DLD1 (cell line): ENCODE data around the gene SRPK1.

ENCODE experiments used
- in situ Hi-C: cut with HindIII; loops from 2 replicates; pipeline ENCODE4 v1.10.0; 2017; ENCODE audit warnings: low sequenced_read_pairs

Gene SRPK1

GRCh38 chr6:35829306-35829705 lies 91.6 kb downstream of the SRPK1 start:
- in situ Hi-C loops: no loop called here

- in situ Hi-C loops: no loop called here
Observed at GRCh38 chr6:35824552-35825192, 96.2 kb downstream of the SRPK1 start.

- in situ Hi-C loops: no loop called here
Observed at GRCh38 chr6:35823601-35824000, 97.3 kb downstream of the SRPK1 start.

- in situ Hi-C loops: no loop called here
Observed at GRCh38 chr6:35817515-35817914, 103.4 kb downstream of the SRPK1 start.

GRCh38 chr6:35811699-35811995 lies 109.3 kb downstream of the SRPK1 start:
- in situ Hi-C loops: no loop called here

- in situ Hi-C loops: no loop called here
Observed at GRCh38 chr6:35810971-35811698, 109.8 kb downstream of the SRPK1 start.

GRCh38 chr6:35809809-35810208 lies 111.1 kb downstream of the SRPK1 start:
- in situ Hi-C loops: no loop called here

- in situ Hi-C loops: no loop called here
Observed at GRCh38 chr6:35808688-35809087, 112.2 kb downstream of the SRPK1 start.

- in situ Hi-C loops: no loop called here
Observed at GRCh38 chr6:35804996-35805736, 115.7 kb downstream of the SRPK1 start, which contains the start of gene LHFPL5. Gene LHFPL5 (plus strand): TSS chr6:35805352. CDS start chr6:35805671, 319 bp downstream.

- in situ Hi-C loops: no loop called here
Observed at GRCh38 chr6:35801148-35801547, 119.8 kb downstream of the SRPK1 start.

GRCh38 chr6:35798706-35799105 lies 122.2 kb downstream of the SRPK1 start:
- in situ Hi-C loops: no loop called here

GRCh38 chr6:35797837-35798526 lies 122.9 kb downstream of the SRPK1 start:
- in situ Hi-C loops: no loop called here

GRCh38 chr6:35796236-35796635 lies 124.7 kb downstream of the SRPK1 start:
- in situ Hi-C loops: no loop called here

- in situ Hi-C loops: no loop called here
Observed at GRCh38 chr6:35795453-35796071, 125.3 kb downstream of the SRPK1 start.

GRCh38 chr6:35794536-35795452 lies 126.1 kb downstream of the SRPK1 start:
- in situ Hi-C loops: no loop called here

- in situ Hi-C loops: no loop called here
Observed at GRCh38 chr6:35790683-35791082, 130.2 kb downstream of the SRPK1 start.

- in situ Hi-C loops: no loop called here
Observed at GRCh38 chr6:35788423-35788982, 132.4 kb downstream of the SRPK1 start.

- in situ Hi-C loops: no loop called here
Observed at GRCh38 chr6:35787266-35788218, 133.4 kb downstream of the SRPK1 start.
